GM12873 (cell line): Measurements from ENCODE around the gene CYP1A2.
A peak's percentile ranks its signal among the peaks of the same experiment; 100 is the strongest.

Experiments used
- TF ChIP-seq, protein P1 (sequence below): IDR thresholded peaks from 2 replicates; pipeline ENCODE4 v1.5.1; 2012; ENCODE audit warnings: low read depth, mild to moderate bottlenecking, moderate library complexity, low read length, control low read depth; ENCODE audit not compliant: insufficient read depth; ENCODE audit errors: missing control alignments

The CYP1A2 gene

DNA sequence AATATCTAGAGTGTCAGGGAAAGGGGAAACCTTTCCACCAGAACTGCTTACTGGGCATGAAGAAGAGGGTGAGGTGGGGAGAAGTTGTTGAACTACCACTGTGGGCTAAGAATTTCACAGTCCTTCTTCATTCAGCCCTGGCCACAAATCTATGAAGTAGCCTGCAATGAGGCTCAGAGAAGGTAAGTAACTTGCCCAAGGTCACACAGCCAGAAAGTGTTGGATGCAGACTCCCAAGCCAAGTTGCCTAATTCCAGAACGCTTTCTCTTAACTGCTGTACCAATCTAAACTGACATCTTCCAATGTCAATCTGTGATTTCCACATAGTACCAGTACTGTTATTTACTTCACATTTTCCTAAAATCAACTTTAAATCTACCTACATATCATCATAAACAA is 25.5 kb upstream of the CYP1A2 start:
- TF ChIP-seq, protein P1, sequence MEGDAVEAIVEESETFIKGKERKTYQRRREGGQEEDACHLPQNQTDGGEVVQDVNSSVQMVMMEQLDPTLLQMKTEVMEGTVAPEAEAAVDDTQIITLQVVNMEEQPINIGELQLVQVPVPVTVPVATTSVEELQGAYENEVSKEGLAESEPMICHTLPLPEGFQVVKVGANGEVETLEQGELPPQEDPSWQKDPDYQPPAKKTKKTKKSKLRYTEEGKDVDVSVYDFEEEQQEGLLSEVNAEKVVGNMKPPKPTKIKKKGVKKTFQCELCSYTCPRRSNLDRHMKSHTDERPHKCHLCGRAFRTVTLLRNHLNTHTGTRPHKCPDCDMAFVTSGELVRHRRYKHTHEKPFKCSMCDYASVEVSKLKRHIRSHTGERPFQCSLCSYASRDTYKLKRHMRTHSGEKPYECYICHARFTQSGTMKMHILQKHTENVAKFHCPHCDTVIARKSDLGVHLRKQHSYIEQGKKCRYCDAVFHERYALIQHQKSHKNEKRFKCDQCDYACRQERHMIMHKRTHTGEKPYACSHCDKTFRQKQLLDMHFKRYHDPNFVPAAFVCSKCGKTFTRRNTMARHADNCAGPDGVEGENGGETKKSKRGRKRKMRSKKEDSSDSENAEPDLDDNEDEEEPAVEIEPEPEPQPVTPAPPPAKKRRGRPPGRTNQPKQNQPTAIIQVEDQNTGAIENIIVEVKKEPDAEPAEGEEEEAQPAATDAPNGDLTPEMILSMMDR, result no peak

DNA sequence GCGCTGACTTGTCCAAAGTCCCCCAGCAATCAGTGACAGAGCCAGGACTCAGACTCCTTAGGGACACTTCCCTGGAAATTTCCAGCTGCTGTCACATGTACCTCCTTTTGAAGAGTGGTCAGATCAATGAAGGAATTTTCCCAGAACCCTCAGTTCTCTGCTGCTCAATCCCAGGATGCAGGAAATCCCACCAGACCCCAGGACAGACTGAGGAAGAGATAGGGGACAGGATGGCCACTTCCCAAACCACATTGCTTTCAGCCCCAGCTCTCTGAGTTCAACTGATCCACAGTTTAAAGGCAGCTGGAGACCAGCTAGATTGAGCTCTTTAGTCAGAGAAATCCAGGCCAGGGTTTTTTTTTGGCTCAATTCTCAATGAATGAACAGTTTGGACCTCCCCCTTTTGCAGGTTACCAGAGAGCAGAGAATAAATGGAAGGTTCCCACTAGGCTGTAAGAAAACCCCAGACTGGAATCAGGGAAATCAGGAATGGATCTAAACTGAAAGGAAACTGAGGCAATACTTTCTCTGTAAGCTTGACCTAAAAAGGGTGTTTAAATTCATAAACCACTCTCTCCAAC is 24.8 kb upstream of the CYP1A2 start:
- TF ChIP-seq, protein P1, result no peak

DNA sequence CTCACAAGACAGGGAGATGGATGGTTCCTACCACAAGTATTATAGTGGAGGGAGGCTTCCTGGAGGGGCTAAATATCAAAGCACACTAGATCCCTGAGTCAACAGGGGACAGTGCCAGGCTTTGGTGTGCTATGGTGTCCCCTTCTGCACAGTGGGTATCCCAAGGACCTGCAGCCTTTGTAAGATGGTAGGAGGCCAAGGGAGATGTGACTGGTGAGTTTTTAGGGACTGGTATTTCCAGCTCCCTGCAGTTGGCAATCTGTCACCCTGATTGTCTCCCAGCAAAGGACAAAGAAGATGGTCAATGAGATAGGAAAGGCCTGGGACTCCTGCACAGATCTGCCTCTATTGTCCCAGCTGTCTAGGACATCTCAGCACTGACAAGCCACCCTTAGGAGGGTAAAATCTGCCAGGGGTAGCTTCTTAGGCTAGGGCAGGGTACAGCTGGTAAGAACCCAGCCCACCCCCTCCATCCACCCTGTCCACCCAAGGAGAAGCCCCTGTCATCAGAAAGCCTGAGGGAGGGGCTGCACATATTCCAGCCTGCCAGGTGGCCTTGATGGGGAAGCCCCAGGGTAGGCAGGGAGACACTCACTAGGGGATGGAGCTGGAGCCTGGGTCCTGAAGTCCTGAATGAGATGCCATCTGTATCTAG is 23.9 kb upstream of the CYP1A2 start:
- TF ChIP-seq, protein P1, result no peak

DNA sequence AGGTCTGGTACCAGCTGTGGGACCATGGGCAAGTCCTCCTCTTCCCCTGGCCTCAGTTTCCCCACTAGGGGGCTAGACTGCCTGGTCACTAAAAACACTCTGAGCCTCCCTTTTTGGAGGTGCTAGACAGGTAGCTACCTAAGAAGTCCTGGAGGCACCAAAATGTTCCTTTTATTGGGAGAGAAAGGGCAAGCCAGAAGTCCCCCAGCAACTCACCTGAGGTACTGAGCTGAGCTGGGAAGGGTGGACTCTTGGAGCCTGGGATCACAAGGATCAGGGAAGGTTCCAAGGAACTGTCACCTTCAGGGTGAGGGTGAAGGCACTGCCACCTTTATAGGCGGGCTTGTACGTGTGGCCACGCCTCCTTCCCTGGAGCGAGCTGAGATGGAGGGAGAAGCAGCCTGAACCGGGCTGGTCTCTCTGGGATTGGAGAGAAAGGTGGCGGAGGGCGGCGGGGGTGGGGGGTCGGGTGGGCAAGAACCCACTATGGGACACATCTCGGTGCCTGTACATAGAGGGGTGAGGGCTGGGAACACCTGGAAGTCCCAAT is 23.3 kb upstream of the CYP1A2 start, which contains the start of gene CYP1A1:
Gene CYP1A1, minus strand, starts transcription at position 304 of the 550 bp plus-strand sequence. CDS start 2,431 bp downstream, outside the sequence.
- TF ChIP-seq, protein P1, result no peak

DNA sequence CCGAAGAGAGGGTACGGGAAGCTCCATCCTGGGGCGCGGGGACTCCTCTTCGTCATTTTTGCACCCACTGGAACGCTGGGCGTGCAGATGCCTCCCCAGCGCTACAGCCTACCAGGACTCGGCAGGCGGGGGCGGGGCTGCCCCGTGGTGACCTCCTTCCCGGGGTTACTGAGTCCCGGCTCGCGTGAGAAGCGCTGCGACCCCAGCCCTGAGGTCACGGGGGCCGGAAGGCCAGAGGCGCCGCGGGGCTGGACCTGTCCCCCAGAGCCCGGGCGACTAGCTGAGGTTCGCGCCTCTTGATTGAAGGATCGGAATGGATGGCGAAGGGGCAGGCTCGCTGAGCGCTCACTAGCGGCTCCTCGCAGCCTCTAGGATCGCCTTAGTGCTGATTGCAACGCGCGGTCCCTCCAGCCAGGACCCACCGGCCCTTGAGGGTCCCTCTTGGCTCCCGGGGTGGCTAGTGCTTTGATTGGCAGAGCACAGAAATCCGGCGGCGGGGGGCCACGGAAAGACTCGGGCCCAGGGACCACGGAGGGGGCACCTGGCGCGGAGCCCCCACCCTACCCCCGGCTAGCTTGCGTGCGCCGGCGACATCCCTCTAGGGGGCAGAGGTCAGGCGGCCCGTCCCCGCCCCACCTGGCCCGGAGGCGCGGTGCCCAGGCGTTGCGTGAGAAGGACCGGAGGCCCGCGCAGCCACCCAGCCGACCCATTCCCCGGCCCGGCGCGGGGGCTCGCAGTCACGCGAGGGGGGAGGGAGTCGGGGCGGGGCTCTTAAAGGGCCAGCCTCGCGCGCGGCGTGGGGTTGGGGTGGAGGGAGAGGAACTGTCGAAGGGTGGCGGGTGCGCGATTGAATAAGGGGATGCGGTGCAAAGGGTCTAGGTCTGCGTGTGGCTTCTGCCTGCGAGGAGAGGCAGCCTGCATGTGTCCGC is 22.5 kb upstream of the CYP1A2 start:
- TF ChIP-seq, protein P1, result peak; percentile 16

DNA sequence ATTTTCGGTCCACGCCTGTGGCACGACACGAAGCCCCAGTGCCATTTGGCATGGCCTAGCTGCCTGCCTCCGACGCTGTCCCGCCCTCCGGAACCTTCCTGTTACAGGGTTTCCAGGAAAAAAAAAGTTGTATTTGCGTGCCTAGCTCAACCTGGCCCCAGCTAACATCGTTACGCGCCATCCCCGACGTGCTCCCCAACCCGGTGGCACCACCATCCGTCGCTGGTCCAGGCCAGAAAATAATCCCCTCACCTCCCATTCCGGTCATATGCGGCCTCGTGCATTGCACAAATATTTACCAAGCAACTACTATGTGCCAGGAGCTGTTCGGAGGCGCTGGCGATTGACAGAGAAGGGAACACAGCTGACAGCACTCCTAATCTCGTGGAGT is 21.9 kb upstream of the CYP1A2 start:
- TF ChIP-seq, protein P1, result no peak

DNA sequence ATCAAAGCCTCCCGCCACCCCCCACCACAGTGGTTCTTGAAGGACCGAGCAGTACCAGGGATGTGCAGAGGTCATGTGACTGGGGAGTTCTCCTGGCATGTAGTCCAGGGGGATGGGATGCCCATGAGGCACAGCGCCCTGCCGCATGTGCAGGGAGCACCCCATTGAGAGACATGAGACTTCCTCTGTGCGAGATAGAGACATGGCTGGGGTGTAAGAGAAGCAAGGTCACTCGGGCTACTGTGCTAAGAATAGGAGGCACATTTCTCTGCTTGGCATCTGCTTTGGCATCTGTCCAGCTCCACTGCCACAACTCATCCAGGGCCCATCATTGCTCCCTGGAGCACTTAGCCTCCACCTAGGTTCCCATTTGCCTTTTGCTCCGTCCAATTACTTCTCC is 20.9 kb upstream of the CYP1A2 start:
- TF ChIP-seq, protein P1, result no peak
